Superior temporal gyrus (tissue), 1 donor: ENCODE results near the gene RCAN2.
A peak's percentile ranks its signal among the peaks of the same experiment; 100 is the strongest.

Experiments used
- DNase-seq: peaks from one replicate; pipeline ENCODE4 v3.0.0-alpha.2; 2016; ENCODE audit errors: extremely low spot score

The RCAN2 gene

DNA sequence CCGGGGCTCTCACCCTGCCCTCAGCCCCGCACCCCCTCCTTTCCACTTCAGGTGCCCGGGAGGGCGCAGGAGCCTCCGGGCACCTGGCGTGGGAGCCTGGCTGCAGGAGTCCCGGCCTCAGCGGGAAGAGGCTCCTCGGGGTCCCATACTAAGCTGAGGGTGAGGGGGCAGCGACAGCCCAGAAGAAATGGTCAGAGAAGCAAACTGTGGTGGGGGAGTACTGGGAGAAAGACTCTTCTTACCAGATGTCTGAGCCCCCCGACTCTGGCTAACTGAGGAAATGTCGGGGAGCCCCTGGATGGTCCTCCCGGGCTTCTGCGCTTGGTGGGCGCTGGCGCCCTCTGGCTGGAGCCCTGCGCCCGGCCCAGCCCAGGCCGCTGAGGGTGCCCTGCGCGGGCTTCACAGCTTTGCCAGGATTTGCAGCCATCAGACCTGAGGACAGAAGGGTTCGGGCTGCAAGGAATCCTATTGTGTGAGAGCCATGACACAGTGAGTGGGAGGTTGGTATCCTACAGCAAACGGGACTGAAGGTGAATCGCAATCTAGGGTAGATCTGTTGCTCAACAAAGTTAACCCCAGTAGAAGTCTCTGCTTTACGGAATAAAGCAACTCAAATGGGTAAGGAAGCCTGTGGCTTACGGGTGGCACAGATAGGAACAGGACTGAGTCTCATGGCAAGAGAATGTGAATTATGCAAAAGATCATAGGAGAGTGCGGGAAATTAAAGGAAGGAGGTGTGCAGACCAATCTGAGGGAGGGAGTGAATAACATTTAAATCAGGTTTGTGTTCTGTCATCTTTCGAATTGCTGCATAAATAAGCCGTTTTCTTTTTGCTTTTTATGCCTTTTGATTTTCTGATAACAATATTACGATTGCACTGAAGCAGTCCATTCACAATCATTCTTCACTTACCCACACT lies 639 bp upstream of the RCAN2 start:
- DNase-seq: peak; percentile 89

DNA sequence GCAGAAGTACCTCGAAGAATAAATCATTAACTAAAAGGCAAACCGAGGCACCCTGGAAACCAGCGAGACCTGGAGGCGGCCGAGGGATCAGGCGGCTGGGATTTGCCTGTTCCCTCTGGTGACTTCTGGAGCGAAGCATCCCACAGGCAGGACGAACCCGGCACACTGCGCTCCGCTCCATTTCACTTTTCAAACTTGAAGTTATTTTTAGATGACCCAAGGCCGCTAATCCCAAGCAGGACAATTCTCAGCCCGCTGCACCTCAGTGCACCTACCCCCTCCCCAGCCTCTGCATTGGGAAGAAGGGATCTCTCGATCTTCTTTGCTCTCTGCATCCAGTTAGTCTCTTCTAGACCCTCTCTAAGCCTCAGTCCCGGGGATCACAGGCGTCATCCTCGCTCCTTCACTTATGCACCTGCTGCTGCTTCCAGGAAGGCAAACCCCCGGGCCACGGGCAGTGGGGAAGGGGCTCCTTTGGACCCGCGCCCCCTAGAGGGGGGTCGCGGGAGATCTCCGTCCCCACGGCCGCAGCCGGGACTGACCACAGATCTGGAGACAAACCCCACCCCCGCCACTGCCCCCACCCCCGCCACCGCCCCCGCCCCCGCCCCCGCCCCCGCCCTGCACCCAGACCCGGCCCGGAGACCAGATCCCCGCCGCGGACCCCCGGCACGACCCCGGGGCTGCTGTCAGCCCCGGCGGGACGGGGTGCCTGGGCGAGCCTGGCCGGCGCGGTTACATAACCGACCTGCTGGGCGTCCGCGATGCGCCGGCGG lies 636 bp downstream of the RCAN2 start:
- DNase-seq: no peak

DNA sequence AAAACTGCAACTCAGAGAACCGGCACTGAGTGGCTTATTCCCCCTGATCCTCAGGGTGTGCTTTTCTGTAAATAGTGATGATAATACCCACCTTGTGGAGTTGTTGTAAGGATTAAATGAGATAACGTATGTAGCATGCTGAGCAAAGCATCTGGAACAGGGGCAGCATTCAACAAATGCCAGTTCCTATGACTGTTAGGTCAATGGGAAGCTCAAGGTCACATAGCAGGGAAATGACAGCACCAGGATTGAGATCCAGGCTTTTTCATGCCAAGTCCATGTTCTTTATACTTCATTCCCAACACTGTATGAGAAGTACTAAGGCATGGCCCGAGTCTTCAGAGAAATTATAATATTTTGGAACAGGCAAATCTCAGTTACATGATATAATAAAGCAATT lies 5.1 kb downstream of the RCAN2 start:
- DNase-seq: no peak

DNA sequence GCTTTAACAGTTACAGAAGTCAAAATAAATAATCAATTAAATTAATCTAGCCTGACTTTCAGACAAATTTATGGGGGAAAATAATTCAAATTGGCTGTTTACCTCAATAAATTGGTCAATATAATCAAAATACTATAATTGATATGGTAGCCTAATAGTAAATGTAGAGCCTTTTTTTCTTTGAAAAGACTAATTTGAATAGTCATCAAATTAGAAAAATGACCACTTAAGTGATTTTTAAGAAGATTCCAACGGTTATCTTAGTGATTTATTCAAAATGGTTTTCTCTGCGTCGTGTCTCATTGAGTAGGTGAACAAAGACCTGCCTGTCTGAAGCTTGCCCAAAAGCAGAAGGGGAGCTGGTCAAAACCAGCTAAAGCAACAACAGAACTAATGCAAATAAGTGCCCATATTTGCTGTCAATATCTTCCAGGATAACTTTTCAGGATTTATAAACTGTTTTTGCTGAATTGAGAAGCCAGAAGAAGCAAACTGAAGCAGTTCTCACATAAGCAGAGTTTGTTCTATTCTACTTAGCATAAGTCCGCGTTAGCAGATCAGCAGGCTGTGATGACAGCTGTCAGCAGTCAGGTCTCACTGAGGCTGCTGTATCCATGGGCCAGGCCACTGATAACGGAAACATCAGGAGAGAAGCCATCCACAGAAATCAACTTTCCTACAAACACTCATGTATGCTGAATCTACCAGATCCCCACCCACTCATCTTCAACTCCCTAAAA lies 7.0 kb downstream of the RCAN2 start:
- DNase-seq: peak; percentile 42

DNA sequence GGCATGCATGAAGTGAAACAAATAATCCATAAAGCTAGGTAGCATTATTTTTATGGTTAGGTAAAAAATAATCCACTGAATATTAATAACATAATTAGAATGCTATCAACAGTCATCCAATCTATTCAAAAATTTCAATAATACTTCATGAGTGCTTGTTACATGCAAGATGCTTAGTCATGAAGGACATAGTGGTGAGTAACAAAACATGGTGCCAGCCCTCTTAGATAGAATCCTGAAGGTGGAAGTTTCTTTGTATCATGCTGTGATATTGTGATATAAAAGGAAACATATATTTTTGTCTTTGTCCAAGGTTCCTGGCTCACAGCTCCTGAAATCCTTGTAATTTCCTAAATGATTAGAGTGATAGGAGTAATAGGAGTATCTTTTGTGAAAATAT lies 14.9 kb downstream of the RCAN2 start:
- no peak for DNase-seq

DNA sequence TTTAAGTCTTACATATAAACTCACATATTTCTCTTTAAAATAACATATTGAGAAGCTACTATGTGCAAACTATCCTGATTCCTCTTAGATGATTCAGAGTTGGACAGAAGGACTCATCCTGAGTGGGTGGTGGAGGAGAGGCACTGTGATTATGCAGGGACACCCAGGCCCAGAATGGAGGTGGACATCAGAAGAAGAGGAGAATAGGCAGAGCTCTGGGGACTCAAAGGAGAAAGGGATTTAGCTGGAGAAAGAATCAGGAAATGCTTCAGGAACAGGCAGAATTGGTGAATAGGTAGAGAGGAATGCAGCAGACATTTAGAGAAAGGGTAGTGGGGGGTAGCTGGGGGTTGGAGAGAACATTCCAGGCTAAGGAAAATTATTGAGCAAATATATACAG lies 17.4 kb downstream of the RCAN2 start:
- DNase-seq: no peak

DNA sequence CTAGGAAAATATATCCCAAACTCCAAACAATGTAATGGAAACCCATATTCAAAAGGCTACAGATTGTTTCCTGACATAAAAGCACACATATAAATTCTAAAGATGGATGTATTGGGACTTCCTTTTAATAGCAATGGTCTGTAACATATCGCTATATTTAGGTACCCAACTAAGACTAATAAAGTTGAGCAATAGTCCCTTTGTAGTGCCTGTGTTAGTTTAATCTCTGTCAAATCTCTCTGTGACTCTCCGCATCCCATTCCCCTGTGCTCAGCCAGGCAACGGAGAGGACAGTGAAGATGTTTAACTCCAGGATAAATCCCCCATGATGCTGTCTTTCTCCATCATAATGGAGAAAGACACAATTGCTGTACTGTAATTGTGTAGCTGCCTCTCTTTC lies 19.0 kb downstream of the RCAN2 start:
- no peak for DNase-seq

DNA sequence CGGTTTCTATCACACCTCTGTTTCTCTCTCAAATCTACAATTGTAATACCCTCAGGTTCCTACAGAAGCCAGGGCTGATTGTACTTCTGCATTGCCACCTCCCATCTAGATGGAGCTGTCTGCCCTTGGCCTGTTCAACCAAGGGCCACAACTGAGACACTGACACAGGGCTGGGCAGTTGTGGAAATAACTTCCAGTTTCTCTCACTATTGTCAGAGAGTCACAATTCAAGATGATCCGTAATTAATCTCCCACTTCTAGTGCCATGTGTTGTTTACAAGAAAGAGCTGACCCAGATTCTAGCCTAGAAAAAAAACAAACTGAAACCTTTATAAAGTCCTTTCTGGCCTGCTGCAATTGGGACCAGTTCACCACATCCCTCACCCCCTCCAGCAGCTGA lies 22.2 kb downstream of the RCAN2 start:
- no peak for DNase-seq

DNA sequence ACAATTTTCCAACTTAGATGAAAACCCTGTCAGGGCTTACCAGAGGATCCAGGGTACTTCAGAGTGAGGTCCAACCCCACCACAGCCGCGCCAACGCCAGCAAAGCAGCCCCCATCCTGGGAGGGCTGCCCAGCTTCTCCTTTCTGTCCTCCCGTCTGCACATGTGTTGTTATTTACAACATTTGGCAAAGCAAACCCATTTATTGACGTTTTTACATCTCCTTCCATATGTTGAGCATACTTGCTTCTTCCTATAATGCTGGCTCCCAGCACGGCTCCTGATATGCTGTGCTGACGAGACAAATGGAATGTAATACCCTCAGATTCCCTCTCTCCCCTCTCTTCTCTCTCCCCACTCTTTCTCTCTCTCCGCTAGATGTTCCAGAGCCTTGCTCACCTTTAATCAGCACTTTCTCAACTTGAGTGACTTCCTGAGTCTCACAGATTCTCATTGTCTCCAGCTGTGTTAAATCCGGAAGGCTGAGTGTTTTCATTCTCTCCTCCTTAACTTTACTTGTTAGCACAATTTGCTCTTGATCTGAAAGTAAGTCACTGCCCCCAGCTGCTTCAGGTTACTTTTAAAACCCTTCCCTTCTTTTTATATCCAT lies 22.7 kb downstream of the RCAN2 start:
- DNase-seq: no peak

DNA sequence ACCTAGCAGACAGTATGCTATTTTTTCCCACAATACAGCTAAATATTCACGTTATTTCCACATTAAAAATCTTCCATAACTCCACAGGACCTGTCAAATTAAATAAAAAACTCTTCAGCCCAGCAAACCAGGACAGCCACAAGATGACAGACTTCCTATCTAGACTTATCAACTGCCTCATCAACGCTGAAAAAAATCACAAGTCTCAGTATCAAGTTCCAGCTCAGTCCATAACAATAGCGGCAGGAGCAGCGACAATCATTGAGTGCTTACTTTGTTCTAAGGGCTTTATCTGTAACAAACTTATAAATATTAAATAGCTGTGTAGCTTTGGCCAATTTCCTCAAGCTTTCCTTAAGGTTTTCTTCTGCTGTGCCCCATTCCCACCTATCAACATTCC lies 24.7 kb downstream of the RCAN2 start:
- DNase-seq: no peak

DNA sequence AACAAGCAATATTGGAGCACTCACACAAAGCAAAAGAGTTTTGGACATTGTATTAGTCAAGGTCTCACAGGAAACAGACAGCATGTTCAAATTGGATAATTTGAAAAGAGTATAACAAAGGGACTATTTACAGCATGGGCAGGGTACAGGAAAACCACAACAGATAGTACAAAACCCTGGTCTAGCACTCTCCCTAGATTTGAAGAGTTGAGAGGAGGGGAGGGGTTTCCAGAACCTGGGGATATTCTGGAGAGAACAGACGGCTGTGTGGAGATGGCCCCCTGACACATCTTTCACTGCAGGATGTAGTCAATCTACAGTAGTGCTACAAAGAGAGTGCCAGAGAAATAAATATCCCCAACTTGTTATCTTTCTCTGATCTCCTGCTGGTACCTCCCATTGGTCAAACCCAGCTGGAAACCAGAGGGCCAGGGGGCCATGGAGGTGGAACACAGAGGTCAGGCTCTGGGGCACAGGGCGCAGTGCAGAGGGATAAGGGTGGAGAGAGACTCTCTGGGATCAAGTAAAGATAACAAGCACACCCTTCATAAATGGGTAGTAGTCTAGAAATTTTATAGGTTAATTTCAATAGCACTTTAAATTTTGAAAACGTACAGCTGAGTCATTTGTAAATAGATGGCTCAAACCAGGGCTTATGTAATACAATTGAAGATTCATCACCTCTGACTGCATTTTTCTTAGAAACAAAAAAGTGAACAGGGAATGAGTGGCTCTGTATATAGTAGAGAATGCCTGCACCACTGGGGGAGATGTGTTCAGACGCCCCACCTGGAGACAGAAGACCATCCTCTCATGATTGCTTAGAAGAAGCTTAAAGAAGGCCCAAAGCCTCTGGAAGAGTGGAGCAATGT lies 25.7 kb downstream of the RCAN2 start:
- DNase-seq: no peak

DNA sequence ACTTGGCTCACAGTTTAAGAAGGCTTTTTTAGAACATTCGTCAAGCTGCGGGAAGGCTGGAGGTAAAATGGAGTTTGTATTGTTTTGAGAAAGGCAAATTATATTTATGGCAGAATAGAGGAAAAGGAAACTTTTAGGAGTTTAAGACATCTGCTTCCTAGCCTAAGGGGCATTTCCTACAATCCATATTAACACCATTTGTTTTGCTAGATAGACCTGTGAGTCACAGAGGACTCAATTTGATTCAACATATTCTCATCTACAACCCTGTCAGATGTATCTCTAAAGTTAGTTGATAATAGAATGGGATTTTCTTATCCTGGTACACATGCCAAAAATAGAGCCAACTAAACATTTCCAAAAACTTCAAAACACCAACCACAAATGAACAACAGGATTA lies 35.0 kb downstream of the RCAN2 start:
- DNase-seq: no peak

DNA sequence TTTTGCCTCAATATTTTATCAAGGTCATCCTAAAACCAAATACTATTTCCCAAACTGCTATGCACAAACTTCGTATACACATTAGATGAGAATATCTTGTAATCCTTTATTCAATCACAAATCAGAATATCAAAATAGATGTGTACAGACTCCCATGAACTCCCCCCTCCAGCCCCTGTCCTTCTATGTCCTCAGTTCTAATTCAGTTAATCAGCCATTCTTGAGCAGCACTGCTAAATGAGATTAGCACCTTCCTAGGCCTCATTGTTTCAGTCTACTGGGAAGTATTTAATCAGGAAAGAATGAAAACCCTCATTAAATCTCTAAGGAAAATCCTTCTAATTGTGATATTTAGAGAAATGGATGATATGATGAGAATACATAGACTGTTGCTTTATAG lies 36.6 kb downstream of the RCAN2 start:
- DNase-seq: no peak

DNA sequence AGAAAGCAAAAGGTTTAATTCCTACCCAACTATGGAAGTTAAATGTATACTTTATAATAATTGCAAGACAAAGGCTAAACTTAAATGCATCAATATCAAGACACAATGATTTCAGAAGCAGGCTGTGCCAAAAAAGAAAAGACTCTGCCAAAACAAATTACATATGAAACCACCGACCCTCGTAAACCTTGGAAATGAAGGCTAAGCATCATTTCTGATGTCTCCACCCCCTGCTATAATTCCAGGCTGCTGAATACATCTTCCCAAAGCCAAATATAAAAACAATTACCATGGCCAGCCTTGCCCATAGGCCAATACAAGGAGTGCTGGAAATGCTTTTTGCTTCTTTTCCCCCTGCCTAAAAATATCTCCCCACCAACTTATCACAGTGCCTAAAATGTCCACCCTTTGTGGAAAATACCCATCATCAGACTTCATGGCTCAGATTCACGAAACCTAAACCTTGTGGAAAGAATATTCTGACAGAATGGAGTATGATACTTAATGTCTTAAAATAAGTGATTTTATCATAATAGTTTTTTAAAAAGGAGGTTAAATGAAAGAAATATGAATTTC lies 37.4 kb downstream of the RCAN2 start:
- no peak for DNase-seq

DNA sequence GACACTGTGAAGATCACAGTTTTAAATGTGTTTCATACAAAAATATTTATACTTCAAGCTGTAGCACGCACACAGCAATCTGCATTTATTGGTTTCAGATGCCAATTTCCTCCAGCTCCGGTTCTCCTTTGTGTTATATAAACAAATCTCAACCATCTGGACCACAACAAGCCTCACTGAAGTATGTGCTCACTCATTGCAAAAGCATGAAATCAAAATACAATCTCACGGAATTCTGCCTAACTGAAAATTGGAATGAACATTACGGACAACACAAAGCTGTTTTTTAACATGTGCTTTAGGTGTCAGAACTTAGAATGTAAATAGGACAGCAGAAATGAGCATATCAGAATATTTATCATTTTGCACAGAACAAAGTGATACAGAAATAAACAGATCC lies 38.0 kb downstream of the RCAN2 start:
- no peak for DNase-seq

DNA sequence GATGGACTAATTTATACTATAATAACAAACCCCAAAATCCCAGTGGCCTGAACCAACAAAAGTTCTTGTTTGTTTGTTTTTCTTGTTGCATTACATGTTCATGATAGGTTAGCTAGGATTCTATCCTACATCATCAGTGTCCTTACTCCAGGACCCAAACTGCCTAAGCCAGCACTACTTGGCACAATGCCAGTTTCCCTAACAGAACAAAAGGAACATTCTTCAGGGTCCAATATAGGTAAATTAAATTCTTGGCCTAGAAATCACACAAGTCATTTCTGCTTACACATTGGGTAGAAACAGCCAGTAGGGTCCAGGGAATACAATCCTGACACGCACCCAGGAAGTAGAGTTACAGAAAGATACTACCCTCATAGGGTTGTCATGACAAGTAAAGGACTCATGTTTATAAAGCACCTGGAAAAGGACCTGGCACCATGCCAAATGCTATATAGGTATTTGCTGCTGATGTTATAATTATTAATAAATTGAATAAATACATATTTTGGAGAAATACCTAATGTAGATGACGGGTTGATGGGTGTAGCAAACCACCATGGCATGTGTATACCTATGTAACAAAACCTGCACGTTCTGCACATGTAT lies 38.8 kb downstream of the RCAN2 start:
- no peak for DNase-seq

DNA sequence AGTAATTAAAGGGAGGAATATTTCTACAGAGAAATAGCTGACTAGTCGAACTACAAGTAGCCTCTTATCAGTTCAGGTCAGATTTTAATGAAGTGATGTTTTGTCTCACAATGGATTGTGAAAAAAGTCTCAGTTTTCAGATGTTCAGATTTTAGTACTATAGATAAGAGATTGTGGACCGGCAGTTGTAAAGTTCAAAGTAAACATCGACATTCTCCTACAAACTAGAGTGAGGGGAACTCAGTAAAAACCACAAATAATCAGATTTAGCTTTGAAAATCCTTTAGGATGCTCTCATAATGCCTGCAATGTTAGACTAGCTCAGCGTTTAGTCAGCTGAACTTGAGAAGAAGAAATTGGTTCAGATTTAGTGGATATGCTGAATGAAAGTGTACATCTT lies 39.9 kb downstream of the RCAN2 start:
- no peak for DNase-seq

DNA sequence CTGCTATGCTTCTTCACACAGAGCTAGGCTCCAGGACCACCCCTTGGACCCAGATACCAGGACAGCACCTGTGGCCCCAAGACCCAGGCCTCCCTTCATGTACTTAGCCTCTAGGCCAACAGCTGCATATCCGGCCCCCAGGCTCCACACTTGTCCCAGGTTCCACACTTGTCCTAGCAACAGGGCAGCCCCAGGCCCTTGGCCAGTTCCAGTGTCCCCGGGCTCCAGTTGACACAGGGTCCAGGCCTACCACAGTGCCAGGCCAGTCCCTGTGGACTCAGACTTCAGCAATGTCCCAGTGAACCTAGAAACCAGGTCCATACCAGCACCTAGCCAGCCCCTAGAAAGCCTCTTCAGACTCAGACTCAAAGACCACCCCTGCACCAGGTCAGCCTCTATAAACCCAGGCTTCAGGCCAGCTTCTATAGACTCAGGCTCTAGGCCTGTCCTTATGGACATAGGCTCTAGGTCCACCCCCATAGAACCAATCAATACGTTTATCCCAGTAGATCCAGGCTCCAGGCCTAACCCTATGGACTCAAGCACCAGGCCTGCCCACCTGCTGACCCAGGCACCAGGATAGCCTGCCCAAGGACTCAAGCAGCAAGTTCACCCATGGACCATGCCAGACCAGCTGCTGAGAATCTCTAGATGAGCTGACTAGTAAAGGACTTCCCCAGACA lies 46.3 kb downstream of the RCAN2 start:
- DNase-seq: no peak

DNA sequence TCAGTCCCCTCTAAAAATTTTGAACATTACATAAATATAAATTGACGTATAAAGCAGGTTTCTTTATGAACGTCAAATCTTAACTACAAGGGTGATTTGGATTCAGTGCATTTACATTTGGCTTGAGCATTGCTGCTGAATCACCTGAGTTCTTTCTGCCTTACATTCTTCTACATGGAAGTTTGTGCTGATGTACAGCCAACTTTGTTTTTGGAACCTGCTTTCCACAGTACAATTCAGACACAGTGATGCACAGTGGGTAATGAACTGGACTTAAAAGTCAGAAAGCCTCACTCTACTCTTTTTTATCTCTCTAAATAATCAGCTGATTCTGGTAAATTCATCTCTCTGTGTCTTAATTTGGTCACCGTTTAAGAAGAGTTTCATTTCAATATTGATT lies 47.6 kb downstream of the RCAN2 start:
- no peak for DNase-seq

DNA sequence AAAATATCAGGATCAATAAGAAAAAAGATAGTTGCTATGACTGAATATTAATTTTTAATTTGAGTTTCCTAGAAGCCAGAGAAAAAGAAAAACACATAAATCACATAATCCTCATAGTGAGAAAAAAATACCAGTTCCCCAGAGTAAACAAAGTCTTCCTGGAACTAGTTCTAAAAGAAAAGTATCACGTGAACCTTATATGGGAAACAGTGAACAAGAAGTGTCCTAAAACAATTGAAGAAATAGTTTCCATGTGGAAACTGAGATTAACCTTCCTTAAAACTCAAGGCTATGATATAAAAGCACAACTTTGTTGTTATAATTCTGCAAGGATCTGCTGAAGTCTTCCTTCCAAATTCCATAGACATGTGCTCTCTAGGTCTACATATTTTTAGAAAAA lies 50.6 kb downstream of the RCAN2 start:
- DNase-seq: no peak
